Activated CD4-positive, alpha-beta T cell treated with anti-CD3 and anti-CD28 coated beads for 1 hour (primary cell): Measurements from ENCODE around the gene NEUROD4.
A peak's percentile ranks its signal among the peaks of the same experiment; 100 is the strongest.

ENCODE experiments used
- DNase-seq: peaks from one replicate; pipeline ENCODE4 v3.0.0-alpha.2; 2020

The NEUROD4 gene

GRCh38 chr12:55061024-55061423 is 41.2 kb downstream of the NEUROD4 start:
- no peak for DNase-seq

GRCh38 chr12:55063291-55063690 is 43.5 kb downstream of the NEUROD4 start:
- no peak for DNase-seq

- no peak for DNase-seq
Observed at GRCh38 chr12:55065535-55065934, 45.8 kb downstream of the NEUROD4 start.

GRCh38 chr12:55067701-55068100 is 47.9 kb downstream of the NEUROD4 start:
- DNase-seq = no peak

GRCh38 chr12:55068416-55069010 is 48.7 kb downstream of the NEUROD4 start:
- no peak for DNase-seq

- peak; percentile 71 for DNase-seq
Observed at GRCh38 chr12:55072083-55072482, 52.3 kb downstream of the NEUROD4 start.

GRCh38 chr12:55073043-55074022 is 53.6 kb downstream of the NEUROD4 start:
- DNase-seq = peak; percentile 70

- DNase-seq = no peak
Observed at GRCh38 chr12:55074806-55075205, 55.0 kb downstream of the NEUROD4 start.
